OCI-LY3 (cell line): ENCODE data around the gene BABAM2.

Experiments used
- H2AFZ ChIP-seq: fragments of 200-600, 300-600 bp; shearing (Covaris generic); 2 replicates; pipeline ENCODE4 v1.6.0; 2014; ENCODE audit warnings: antibody characterized with exemption, low read depth, low read length
- H3K27ac ChIP-seq: fragments of 200-600, 300-600 bp; sonication (generic); 2 replicates; pipeline ENCODE4 v1.5.1; 2014; ENCODE audit warnings: mild to moderate bottlenecking, low read length, moderate library complexity, mixed read lengths
- H3K27me3 ChIP-seq: fragments of 200-600, 300-600 bp; sonication (generic); 2 replicates; pipeline ENCODE4 v1.6.1; 2014; ENCODE audit warnings: low read depth, low read length, mixed read lengths
- H3K36me3 ChIP-seq: fragments of 200-600, 300-600 bp; sonication (generic); replicated peaks from 2 replicates; pipeline ENCODE3; 2014; ENCODE audit warnings: low read depth, low read length, mixed read lengths
- H3K4me1 ChIP-seq: fragments of 300-600, 200-600 bp; sonication (generic); 2 replicates; pipeline ENCODE4 v1.6.1; 2014; ENCODE audit warnings: low read length, mixed read lengths
- H3K4me2 ChIP-seq: fragments of 200-600, 300-600 bp; sonication (generic); 2 replicates; pipeline ENCODE4 v1.6.1; 2014; ENCODE audit warnings: low read length, mixed read lengths
- H3K4me3 ChIP-seq: fragments of 300-600, 200-600 bp; sonication (generic); 2 replicates; pipeline ENCODE4 v1.5.1; 2014; ENCODE audit warnings: antibody characterized with exemption, mild to moderate bottlenecking, low read length, moderate library complexity
- H3K79me2 ChIP-seq: fragments of 300-600, 200-600 bp; shearing (Covaris generic); 2 replicates; pipeline ENCODE4 v1.6.1; 2014; ENCODE audit warnings: mild to moderate bottlenecking, low read length, mixed read lengths
- H3K9ac ChIP-seq: fragments of 300-600, 200-600 bp; shearing (Covaris generic); 2 replicates; pipeline ENCODE4 v1.6.0; 2014; ENCODE audit warnings: mild to moderate bottlenecking, low read length, moderate library complexity
- H3K9me3 ChIP-seq: fragments of 200-600, 300-600 bp; shearing (Covaris generic); 2 replicates; pipeline ENCODE4 v1.6.1; 2014; ENCODE audit warnings: low read length, mixed read lengths; ENCODE audit not compliant: insufficient read depth
- H4K20me1 ChIP-seq: fragments of 200-600, 300-600 bp; sonication (generic); 2 replicates; pipeline ENCODE4 v1.6.1; 2016; ENCODE audit warnings: low read length, mixed read lengths; ENCODE audit not compliant: insufficient read depth
- EZH2phosphoT487 ChIP-seq: fragments of 200-600 bp; shearing (Covaris generic); IDR thresholded peaks from 2 replicates; pipeline ENCODE4 v1.6.1; 2018; ENCODE audit warnings: antibody characterized with exemption, mixed run types, low read depth
- TF ChIP-seq, protein P1 (sequence below): fragments of 200-600, 300-600 bp; sonication (generic); IDR thresholded peaks from 2 replicates; pipeline ENCODE4 v1.5.1; 2014; ENCODE audit warnings: antibody characterized with exemption, low read length, low read depth

The BABAM2 gene

GRCh38 chr2:27885661-27886060, 4.9 kb upstream of the BABAM2 start:
- Histone ChIP-seq H3K9me3 (no peaks in the 10 kb centered on the region), H3K79me2 (no peaks in the 10 kb centered on the region), H3K36me3 (no peaks in the 10 kb centered on the region), H3K4me2 (no peak overlapping the region), H3K27ac (no peak overlapping the region), H3K4me3 (no peak overlapping the region), H3K4me1 (peaks cover 7% of the 10 kb centered on the region; the same call in 1 of the 2 replicates), H4K20me1 (no peaks in the 10 kb centered on the region), H2AFZ (no peak overlapping the region), H3K9ac (no peak overlapping the region), H3K27me3 (no peaks in the 10 kb centered on the region)
- TF ChIP-seq EZH2phosphoT487: no peak
- TF ChIP-seq, protein P1, sequence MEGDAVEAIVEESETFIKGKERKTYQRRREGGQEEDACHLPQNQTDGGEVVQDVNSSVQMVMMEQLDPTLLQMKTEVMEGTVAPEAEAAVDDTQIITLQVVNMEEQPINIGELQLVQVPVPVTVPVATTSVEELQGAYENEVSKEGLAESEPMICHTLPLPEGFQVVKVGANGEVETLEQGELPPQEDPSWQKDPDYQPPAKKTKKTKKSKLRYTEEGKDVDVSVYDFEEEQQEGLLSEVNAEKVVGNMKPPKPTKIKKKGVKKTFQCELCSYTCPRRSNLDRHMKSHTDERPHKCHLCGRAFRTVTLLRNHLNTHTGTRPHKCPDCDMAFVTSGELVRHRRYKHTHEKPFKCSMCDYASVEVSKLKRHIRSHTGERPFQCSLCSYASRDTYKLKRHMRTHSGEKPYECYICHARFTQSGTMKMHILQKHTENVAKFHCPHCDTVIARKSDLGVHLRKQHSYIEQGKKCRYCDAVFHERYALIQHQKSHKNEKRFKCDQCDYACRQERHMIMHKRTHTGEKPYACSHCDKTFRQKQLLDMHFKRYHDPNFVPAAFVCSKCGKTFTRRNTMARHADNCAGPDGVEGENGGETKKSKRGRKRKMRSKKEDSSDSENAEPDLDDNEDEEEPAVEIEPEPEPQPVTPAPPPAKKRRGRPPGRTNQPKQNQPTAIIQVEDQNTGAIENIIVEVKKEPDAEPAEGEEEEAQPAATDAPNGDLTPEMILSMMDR: no peak

GRCh38 chr2:27886322-27886721, 4.2 kb upstream of the BABAM2 start:
- H3K9ac ChIP-seq: no peak overlapping the region
- no peak overlapping the region for H3K27ac ChIP-seq
- H3K79me2 ChIP-seq: peaks cover 5% of the 10 kb centered on the region
- H3K9me3 ChIP-seq: no peaks in the 10 kb centered on the region
- no peak overlapping the region for H2AFZ ChIP-seq
- no peaks in the 10 kb centered on the region for H3K36me3 ChIP-seq
- H3K27me3 ChIP-seq: no peaks in the 10 kb centered on the region
- H3K4me1 ChIP-seq: peaks cover 9% of the 10 kb centered on the region
- TF ChIP-seq EZH2phosphoT487: no peak
- TF ChIP-seq, protein P1: no peak
- H3K4me3 ChIP-seq: no peak overlapping the region
- H3K4me2 ChIP-seq: no peak overlapping the region
- H4K20me1 ChIP-seq: no peaks in the 10 kb centered on the region

GRCh38 chr2:27887111-27887510, 3.4 kb upstream of the BABAM2 start:
- no peaks in the 10 kb centered on the region for H3K9me3 ChIP-seq
- H3K4me1 ChIP-seq: peaks cover 16% of the 10 kb centered on the region
- no peak overlapping the region for H3K9ac ChIP-seq
- no peaks in the 10 kb centered on the region for H4K20me1 ChIP-seq
- H3K4me2 ChIP-seq: no peak overlapping the region
- no peak overlapping the region for H3K27ac ChIP-seq
- no peak for TF ChIP-seq EZH2phosphoT487
- TF ChIP-seq, protein P1: no peak
- no peaks in the 10 kb centered on the region for H3K27me3 ChIP-seq
- no peak overlapping the region for H3K4me3 ChIP-seq
- no peaks in the 10 kb centered on the region for H3K36me3 ChIP-seq
- no peak overlapping the region for H2AFZ ChIP-seq
- peaks cover 13% of the 10 kb centered on the region for H3K79me2 ChIP-seq

- Histone ChIP-seq H3K36me3 (no peaks in the 10 kb centered on the region), H3K4me1 (peaks cover 16% of the 10 kb centered on the region), H3K27me3 (no peaks in the 10 kb centered on the region), H3K27ac (no peak overlapping the region), H3K4me2 (no peak overlapping the region), H3K4me3 (no peak overlapping the region), H3K9ac (no peak overlapping the region), H4K20me1 (no peaks in the 10 kb centered on the region), H2AFZ (no peak overlapping the region), H3K79me2 (peaks cover 13% of the 10 kb centered on the region), H3K9me3 (no peaks in the 10 kb centered on the region)
- TF ChIP-seq, protein P1: no peak
- TF ChIP-seq EZH2phosphoT487: no peak
Observed at GRCh38 chr2:27887830-27888229, 2.7 kb upstream of the BABAM2 start.
